Stomach (tissue), 4 donors: Measurements from ENCODE around the gene ECSCR.
A peak's percentile ranks its signal among the peaks of the same experiment; 100 is the strongest.

ENCODE experiments used
- CTCF ChIP-seq, 7 experiments: fragments of 450-650 bp in 4 of 7; fragments of 200-600 bp in 3 of 7; sonication (generic) in 3 of 7; IDR thresholded peaks; one replicate each; pipeline ENCODE4 v1.5.1; 2016 to 2019; ENCODE audit warnings: antibody characterized with exemption in 7 of 7, control low read depth in 2 of 7, mild to moderate bottlenecking in 1 of 7
- POLR2A ChIP-seq, 4 donors: fragments of 450-650 bp; IDR thresholded peaks; one replicate each; pipeline ENCODE4 v1.6.1; 2016; ENCODE audit warnings: antibody characterized with exemption in 4 of 4, control low read depth in 2 of 4, mild to moderate bottlenecking in 1 of 4, moderate library complexity in 1 of 4
- POLR2AphosphoS5 ChIP-seq, 3 donors: sonication (generic); formaldehyde crosslinking; IDR thresholded peaks; one replicate each; pipeline ENCODE4 v1.6.1; 2016; ENCODE audit warnings: antibody characterized with exemption in 3 of 3

- TF ChIP-seq POLR2AphosphoS5 (IDR thresholded peaks at IDR 0.05), result peak in 1 of 3 donors; percentile 3
- no peak for TF ChIP-seq CTCF (IDR thresholded peaks at IDR 0.05)
- TF ChIP-seq POLR2A (IDR thresholded peaks at IDR 0.05), result no peak
Measured at GRCh38 chr5:139461698-139462097, 845 bp downstream of the ECSCR start.
